Measurements from ENCODE around the gene IGSF21.

The IGSF21 gene

DNA sequence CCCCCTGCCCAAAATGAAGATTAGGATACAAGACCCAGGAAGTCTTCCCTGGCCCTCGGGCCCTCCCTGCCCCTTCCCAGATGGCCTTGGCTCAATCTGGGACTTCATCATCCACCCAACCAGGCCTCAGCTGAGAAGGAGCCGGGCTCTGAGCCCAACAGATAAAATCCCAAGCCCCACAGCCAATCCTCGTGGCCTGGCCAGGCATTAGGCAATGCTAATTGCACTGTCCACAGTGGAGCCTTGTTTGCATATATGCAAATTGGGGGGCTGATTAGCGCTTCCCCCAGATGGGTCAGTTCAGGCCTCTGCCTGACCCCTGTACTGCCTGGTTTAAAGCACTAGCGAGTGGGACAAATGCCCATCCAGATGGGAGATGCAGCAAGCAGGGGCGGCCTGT, 34.9 kb downstream of the IGSF21 start:
- no peak overlapping the region for H3K4me2 ChIP-seq (ENCODE audit: low read length)
- no peaks in the 10 kb centered on the region for H3K4me1 ChIP-seq (ENCODE audit: control insufficient read depth, insufficient read depth, low read length)
- peaks cover 2% of the 10 kb centered on the region for H3K9me3 ChIP-seq (replicated peaks; ENCODE audit: low read length)
- no peak overlapping the region for H3K9ac ChIP-seq (ENCODE audit: low read depth, low read length)
- no peak overlapping the region for H3K4me3 ChIP-seq (ENCODE audit: low read length)
- no peaks in the 10 kb centered on the region for H3K27me3 ChIP-seq (ENCODE audit: control insufficient read depth, insufficient read depth, low read length)
- no peaks in the 10 kb centered on the region for H3K36me3 ChIP-seq (ENCODE audit: insufficient read depth, low read length)

DNA sequence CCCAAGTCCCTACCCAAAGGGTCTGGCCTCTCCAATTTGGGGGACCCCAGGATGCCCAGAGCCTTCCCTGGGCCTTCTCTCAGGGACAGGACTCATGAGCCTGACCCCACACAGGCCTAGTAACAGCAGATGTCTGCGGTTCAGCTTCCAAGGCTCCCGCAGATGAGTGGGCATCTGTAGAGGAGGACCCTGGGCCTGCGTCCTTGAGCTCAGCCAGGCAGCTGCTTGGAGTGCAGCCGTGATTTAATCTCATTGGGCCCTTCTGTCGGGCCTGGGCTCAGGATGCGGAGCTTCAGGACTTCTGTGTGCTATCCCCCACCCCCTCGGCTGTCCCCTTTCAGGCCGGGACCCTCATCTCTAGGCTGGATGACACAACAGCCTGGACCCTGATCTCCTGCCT, 35.4 kb downstream of the IGSF21 start:
- Histone ChIP-seq H3K9me3 (replicated peaks; ENCODE audit: low read length) (peaks cover 2% of the 10 kb centered on the region), H3K27me3 (ENCODE audit: control insufficient read depth, insufficient read depth, low read length) (no peaks in the 10 kb centered on the region), H3K9ac (ENCODE audit: low read depth, low read length) (no peak overlapping the region), H3K4me1 (ENCODE audit: control insufficient read depth, insufficient read depth, low read length) (no peaks in the 10 kb centered on the region), H3K4me3 (ENCODE audit: low read length) (no peak overlapping the region), H3K4me2 (ENCODE audit: low read length) (no peak overlapping the region), H3K36me3 (ENCODE audit: insufficient read depth, low read length) (no peaks in the 10 kb centered on the region)

DNA sequence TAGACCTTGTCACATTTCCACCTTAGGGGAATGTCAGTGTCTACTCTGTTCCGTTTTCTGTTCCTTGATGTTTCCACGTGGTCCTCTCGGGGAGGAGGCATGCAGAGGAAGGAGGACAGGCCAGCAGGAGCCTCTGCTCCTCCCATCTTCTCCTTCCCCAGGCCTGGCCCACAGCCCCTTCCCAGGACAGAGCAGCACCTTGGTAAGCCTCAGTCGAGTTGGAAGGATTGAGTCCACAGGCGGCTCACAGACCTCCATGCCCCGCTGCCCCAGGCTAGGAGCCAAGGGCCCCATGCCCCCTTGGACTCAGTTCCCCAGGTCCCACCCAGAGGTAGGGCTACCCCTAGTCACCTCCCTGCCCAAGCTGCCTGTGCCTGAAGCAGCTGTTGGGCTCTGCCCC, 36.5 kb downstream of the IGSF21 start:
- Histone ChIP-seq H3K27me3 (ENCODE audit: control insufficient read depth, insufficient read depth, low read length) (no peaks in the 10 kb centered on the region), H3K9me3 (replicated peaks; ENCODE audit: low read length) (peaks cover 2% of the 10 kb centered on the region), H3K4me1 (ENCODE audit: control insufficient read depth, insufficient read depth, low read length) (no peaks in the 10 kb centered on the region), H3K4me2 (ENCODE audit: low read length) (no peak overlapping the region), H3K36me3 (ENCODE audit: insufficient read depth, low read length) (no peaks in the 10 kb centered on the region), H3K4me3 (ENCODE audit: low read length) (no peak overlapping the region), H3K9ac (ENCODE audit: low read depth, low read length) (no peak overlapping the region)

DNA sequence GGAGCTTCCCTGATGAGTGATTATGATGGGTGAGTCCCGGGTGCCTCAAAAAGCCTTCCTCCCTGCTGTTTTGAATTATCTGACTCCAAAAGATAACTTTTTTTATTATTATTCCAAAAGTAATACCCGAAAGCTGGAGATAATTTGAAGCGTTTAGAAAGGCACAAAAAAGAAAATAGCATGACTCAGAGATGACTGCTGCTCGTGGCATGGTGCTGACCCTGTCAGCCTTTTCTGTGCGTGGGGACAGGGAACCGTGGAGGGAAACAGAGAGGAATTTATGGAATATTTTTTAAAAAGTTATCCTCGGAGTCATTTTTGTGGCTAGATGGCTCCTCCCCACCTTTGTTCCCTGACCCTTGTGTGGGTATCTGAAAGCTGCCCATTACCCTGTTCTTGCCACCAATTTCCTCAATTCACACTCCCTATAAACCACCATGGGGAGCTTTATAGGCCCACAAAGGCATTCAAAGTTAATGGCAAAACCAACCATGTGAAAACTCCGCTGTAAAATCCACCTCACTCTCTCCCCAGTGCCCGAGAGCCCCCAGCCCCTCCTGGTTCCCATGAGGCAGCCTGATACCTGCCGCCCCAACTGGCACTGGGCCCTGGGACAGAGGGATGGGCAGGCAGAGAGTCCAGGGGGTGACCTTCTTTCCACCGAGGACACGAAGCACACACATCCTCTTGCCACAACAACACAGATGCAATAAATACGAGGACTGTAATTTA, 37.5 kb downstream of the IGSF21 start:
- Histone ChIP-seq H3K4me1 (ENCODE audit: control insufficient read depth, insufficient read depth, low read length) (no peaks in the 10 kb centered on the region), H3K9ac (ENCODE audit: low read depth, low read length) (no peak overlapping the region), H3K36me3 (ENCODE audit: insufficient read depth, low read length) (no peaks in the 10 kb centered on the region), H3K27me3 (ENCODE audit: control insufficient read depth, insufficient read depth, low read length) (no peaks in the 10 kb centered on the region), H3K4me3 (ENCODE audit: low read length) (no peak overlapping the region), H3K4me2 (ENCODE audit: low read length) (no peak overlapping the region), H3K9me3 (replicated peaks; ENCODE audit: low read length) (peaks cover 2% of the 10 kb centered on the region)

DNA sequence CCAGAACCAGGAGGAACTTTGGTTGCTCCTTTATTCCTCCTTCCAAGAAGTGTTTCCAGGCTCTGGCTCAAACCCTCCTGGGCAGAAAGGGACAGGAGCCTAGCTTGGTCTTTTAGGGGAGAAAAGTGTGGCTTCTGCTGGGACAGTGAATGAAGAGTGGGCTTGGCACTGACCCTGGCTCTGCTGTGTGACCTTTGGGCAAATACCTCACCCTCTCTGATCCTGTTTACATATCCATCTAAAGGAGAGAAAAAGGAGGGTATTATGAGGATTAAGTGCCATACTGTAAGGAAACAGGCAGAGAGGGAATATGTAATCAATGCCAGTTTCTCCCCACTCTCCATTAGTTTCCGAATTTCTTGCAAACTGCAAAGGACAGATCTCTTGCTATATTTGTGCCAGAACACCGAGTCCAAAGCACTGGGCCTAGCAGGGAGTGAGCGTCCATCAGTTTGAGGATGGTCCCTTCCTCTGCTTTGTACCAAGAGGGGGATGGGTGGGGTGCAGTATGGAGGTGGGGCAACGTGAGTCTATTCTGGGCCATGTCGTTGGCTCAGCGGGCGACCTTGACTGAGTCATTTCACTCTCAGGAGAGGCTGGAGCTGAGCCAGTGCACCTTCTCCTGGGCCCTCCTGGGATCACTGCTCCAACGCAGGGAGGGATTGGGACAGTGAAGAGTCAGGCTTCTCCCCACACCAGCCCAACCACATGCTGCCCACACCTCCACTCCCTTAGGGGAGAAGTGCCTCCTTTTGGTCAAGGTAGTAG, 38.4 kb downstream of the IGSF21 start:
- Histone ChIP-seq H3K4me2 (ENCODE audit: low read length) (no peak overlapping the region), H3K4me3 (ENCODE audit: low read length) (no peak overlapping the region), H3K36me3 (ENCODE audit: insufficient read depth, low read length) (no peaks in the 10 kb centered on the region), H3K27me3 (ENCODE audit: control insufficient read depth, insufficient read depth, low read length) (no peaks in the 10 kb centered on the region), H3K9ac (ENCODE audit: low read depth, low read length) (no peak overlapping the region), H3K4me1 (ENCODE audit: control insufficient read depth, insufficient read depth, low read length) (no peaks in the 10 kb centered on the region), H3K9me3 (replicated peaks; ENCODE audit: low read length) (peaks cover 2% of the 10 kb centered on the region)

DNA sequence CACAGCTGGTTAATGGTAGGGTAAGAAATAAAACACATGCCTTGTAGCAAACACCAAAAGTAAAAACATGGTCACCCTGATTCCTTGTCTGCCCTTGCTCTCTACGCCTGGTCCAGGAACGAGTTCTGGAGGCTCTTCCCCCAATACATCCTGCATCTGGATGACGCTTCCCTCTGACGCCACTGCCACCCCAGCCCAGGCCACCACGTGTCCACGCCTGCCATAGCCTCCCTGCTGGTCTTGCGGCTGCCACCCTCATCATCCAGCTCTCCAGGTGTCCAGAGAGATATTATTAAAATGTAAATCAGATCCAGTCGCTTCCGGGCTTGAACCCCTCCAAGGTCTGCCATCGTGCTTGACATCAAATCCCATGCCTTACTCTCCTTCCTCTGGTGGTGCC, 39.3 kb downstream of the IGSF21 start:
- no peaks in the 10 kb centered on the region for H3K36me3 ChIP-seq (ENCODE audit: insufficient read depth, low read length)
- peaks cover 2% of the 10 kb centered on the region for H3K9me3 ChIP-seq (replicated peaks; ENCODE audit: low read length)
- no peaks in the 10 kb centered on the region for H3K4me1 ChIP-seq (ENCODE audit: control insufficient read depth, insufficient read depth, low read length)
- no peak overlapping the region for H3K4me2 ChIP-seq (ENCODE audit: low read length)
- no peak overlapping the region for H3K9ac ChIP-seq (ENCODE audit: low read depth, low read length)
- H3K4me3 ChIP-seq (ENCODE audit: low read length), result no peak overlapping the region
- no peaks in the 10 kb centered on the region for H3K27me3 ChIP-seq (ENCODE audit: control insufficient read depth, insufficient read depth, low read length)

DNA sequence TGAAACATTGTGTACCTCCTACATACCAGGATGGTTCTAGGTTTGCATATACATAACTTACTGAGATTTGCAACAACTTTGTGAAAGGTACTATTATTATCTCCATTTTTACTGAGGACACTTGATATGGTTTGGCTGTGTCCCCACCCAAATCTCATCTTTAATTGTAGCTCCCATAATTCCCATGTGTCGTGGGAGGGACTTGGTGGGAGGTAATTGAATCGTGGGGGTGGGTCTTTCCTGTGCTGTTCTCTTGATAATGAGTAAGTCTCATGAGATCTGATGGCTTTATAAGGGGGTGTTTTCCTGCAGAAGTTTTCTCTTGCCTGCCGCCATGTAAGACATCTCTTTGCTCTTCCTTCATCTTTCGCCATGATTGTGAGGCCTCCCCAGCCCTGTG, 40.1 kb downstream of the IGSF21 start:
- Histone ChIP-seq H3K4me3 (ENCODE audit: low read length) (no peak overlapping the region), H3K9ac (ENCODE audit: low read depth, low read length) (no peak overlapping the region), H3K27me3 (ENCODE audit: control insufficient read depth, insufficient read depth, low read length) (no peaks in the 10 kb centered on the region), H3K4me2 (ENCODE audit: low read length) (no peak overlapping the region), H3K9me3 (replicated peaks; ENCODE audit: low read length) (peaks cover 2% of the 10 kb centered on the region), H3K4me1 (ENCODE audit: control insufficient read depth, insufficient read depth, low read length) (no peaks in the 10 kb centered on the region), H3K36me3 (ENCODE audit: insufficient read depth, low read length) (no peaks in the 10 kb centered on the region)

DNA sequence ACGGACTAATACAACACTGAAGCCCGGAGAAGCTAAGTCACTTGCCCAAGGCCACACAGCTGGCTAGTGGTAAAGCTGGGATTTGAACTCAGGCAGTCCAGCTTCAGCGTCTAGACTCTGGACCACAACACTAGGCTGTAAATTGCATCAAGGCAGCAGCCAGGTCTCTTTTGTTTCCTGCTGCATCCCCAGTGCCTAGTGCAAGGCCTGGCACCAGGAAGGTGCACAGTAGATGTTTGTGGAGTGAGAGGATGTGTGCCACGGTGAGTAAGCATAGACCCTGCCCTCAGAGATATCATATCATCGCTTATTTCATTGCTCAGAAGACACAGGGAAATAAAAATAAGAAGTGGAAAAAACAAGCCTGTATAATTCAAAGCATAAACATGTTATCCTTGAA, 40.9 kb downstream of the IGSF21 start:
- Histone ChIP-seq H3K36me3 (ENCODE audit: insufficient read depth, low read length) (no peaks in the 10 kb centered on the region), H3K4me3 (ENCODE audit: low read length) (no peak overlapping the region), H3K27me3 (ENCODE audit: control insufficient read depth, insufficient read depth, low read length) (no peaks in the 10 kb centered on the region), H3K4me1 (ENCODE audit: control insufficient read depth, insufficient read depth, low read length) (no peaks in the 10 kb centered on the region), H3K9ac (ENCODE audit: low read depth, low read length) (no peak overlapping the region), H3K4me2 (ENCODE audit: low read length) (no peak overlapping the region), H3K9me3 (replicated peaks; ENCODE audit: low read length) (peaks cover 2% of the 10 kb centered on the region)

DNA sequence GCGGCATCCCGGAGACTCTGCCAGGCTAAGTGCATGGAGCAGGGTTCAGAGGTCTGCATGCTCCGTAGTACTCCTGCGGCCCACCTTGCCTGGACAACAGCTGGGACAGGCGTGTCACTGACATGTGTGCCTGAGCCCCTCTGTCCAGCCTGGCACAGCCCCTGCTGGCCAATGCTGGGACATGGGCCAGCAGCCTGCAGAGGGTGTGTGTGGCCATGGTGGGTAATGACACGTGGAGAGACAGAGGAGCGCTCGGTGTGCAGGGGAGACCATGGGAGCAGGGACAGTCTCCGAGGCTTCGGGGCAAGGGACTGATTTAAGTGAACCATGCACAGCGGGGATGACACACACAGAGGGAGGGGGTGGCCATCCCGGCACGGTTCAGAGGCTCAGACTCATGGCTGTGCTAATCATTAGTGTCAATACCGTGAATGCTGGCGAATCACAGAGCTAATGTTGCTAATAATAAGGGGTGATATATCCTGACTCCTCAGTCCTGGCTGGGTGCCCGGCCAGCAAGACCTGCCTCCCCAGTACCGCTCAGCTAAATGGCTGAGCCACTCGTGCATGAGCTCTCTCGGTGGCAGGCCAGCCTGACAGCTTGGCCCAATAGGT, 41.5 kb downstream of the IGSF21 start:
- H3K4me2 ChIP-seq (ENCODE audit: low read length), result no peak overlapping the region
- H3K9me3 ChIP-seq (replicated peaks; ENCODE audit: low read length), result no peaks in the 10 kb centered on the region
- no peak overlapping the region for H3K4me3 ChIP-seq (ENCODE audit: low read length)
- no peak overlapping the region for H3K9ac ChIP-seq (ENCODE audit: low read depth, low read length)
- no peaks in the 10 kb centered on the region for H3K36me3 ChIP-seq (ENCODE audit: insufficient read depth, low read length)
- H3K4me1 ChIP-seq (ENCODE audit: control insufficient read depth, insufficient read depth, low read length), result no peaks in the 10 kb centered on the region
- H3K27me3 ChIP-seq (ENCODE audit: control insufficient read depth, insufficient read depth, low read length), result no peaks in the 10 kb centered on the region

DNA sequence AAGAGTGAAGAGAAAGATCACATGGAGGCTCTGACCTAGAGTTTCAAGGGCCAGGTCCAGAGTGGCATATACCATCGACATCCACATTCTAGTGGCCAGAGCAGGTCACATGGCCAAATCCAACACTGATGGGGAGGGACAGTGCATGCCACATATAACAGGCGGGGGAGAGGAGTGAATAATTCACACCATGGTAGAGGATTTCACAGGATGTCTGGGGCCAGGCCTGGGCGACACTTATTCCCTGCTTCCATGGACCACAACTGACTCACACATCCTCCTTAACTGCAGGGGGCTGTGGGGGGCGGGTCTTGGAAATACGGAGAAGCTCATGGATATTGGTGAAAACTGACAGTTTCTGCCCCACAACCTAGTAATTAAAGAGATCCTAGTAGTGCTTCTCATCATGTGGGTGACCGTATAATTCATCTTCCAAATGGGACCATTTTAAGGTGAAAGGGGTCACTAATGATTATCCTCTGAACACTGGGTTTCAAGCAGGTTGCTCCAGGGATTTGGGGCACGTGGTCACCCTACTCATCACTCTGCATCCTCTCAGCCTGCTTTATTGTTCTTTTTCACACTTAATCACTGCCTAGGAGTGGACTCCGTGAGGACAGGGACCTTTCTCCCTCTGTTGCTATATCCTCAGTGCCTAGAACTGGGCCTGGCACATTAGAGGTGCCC, 44.0 kb downstream of the IGSF21 start:
- Histone ChIP-seq H3K27me3 (ENCODE audit: control insufficient read depth, insufficient read depth, low read length) (no peaks in the 10 kb centered on the region), H3K4me3 (ENCODE audit: low read length) (no peak overlapping the region), H3K4me1 (ENCODE audit: control insufficient read depth, insufficient read depth, low read length) (no peaks in the 10 kb centered on the region), H3K36me3 (ENCODE audit: insufficient read depth, low read length) (no peaks in the 10 kb centered on the region), H3K9ac (ENCODE audit: low read depth, low read length) (no peak overlapping the region), H3K9me3 (replicated peaks; ENCODE audit: low read length) (no peaks in the 10 kb centered on the region), H3K4me2 (ENCODE audit: low read length) (no peak overlapping the region)

DNA sequence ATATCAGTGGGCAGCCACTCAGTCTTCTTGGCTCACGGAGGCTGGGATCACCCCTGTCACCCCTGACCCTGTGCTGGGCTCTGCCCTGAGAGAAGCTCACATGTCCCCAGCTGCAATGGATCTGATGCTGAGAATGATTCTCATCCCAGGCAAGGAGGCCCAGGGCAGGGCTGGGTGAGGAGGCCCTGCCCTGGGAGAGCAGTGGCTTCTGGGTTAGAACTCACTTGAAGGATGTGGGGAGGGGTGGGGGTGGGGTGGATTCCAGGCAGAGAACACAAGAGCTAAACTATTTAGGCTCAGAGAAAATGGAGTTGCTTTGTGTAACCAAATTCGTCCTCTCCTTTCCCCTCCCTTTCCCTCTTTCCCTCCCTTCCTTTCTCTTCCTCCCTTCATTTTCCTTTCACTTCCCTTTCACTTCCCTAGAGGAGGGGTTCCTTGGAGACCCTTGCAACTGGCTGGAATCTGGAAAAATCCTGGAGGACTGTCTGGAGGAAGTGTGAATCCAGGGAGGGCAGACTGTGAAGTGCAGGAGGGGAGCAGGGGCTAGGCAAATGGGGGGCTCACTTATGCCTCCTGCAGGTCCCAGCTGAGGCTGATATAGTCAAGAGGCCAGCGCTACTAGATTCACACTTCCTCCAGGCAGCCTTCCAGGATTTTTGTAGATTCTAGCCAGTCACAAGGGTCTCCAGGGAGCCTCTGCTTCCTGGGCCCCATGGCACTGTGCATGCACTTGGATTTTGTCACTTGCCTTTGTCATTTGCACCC, 47.0 kb downstream of the IGSF21 start:
- H3K4me1 ChIP-seq (ENCODE audit: control insufficient read depth, insufficient read depth, low read length), result no peaks in the 10 kb centered on the region
- H3K9me3 ChIP-seq (replicated peaks; ENCODE audit: low read length), result peaks cover 7% of the 10 kb centered on the region
- no peaks in the 10 kb centered on the region for H3K27me3 ChIP-seq (ENCODE audit: control insufficient read depth, insufficient read depth, low read length)
- H3K4me2 ChIP-seq (ENCODE audit: low read length), result no peak overlapping the region
- H3K36me3 ChIP-seq (ENCODE audit: insufficient read depth, low read length), result no peaks in the 10 kb centered on the region
- H3K4me3 ChIP-seq (ENCODE audit: low read length), result no peak overlapping the region
- H3K9ac ChIP-seq (ENCODE audit: low read depth, low read length), result no peak overlapping the region

All from skeletal muscle satellite cell (primary cell).